ENCODE measurements around the gene OIT3.

DNA sequence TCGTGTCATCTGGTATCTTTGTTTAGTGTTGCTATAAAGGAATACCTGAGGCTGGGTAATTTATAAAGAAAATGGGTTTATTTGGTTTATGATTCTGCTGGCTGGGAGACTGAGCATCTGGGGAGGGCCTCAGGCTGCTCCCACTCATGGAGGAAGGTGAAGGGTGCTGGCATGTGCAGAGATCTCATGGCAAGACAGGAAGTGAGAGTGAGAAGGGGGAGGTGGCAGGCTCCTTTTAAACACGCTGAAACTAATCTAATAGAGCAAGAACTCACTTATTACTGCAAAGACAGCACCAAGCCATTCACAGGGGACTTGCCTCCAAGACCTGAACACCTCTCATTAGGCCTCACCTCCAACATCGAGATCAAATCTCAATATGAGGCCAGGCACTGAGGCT, 11.3 kb downstream of the OIT3 start:
- TF ChIP-seq CEBPB (IDR thresholded peaks at IDR 0.05) (no peak), TCF12 (IDR thresholded peaks at IDR 0.05; ENCODE audit: low read depth) (no peak), RAD21 (IDR thresholded peaks at IDR 0.05; ENCODE audit: low read depth) (no peak), YY1 (IDR thresholded peaks at IDR 0.05; ENCODE audit: low read depth) (no peak), EGR1 (IDR thresholded peaks at IDR 0.05) (no peak), CREB1 (IDR thresholded peaks at IDR 0.05; ENCODE audit: low read depth) (no peak)
- TF ChIP-seq, protein P1, sequence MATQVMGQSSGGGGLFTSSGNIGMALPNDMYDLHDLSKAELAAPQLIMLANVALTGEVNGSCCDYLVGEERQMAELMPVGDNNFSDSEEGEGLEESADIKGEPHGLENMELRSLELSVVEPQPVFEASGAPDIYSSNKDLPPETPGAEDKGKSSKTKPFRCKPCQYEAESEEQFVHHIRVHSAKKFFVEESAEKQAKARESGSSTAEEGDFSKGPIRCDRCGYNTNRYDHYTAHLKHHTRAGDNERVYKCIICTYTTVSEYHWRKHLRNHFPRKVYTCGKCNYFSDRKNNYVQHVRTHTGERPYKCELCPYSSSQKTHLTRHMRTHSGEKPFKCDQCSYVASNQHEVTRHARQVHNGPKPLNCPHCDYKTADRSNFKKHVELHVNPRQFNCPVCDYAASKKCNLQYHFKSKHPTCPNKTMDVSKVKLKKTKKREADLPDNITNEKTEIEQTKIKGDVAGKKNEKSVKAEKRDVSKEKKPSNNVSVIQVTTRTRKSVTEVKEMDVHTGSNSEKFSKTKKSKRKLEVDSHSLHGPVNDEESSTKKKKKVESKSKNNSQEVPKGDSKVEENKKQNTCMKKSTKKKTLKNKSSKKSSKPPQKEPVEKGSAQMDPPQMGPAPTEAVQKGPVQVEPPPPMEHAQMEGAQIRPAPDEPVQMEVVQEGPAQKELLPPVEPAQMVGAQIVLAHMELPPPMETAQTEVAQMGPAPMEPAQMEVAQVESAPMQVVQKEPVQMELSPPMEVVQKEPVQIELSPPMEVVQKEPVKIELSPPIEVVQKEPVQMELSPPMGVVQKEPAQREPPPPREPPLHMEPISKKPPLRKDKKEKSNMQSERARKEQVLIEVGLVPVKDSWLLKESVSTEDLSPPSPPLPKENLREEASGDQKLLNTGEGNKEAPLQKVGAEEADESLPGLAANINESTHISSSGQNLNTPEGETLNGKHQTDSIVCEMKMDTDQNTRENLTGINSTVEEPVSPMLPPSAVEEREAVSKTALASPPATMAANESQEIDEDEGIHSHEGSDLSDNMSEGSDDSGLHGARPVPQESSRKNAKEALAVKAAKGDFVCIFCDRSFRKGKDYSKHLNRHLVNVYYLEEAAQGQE (IDR thresholded peaks at IDR 0.05; ENCODE audit: low read depth): no peak
